SK-N-SH (cell line): ENCODE measurements around the gene SCARF2. TPM values are rescaled to one million over a fixed set of nuclear protein-coding genes. Genes with fewer than 3 reads are reported as not detected.

Source experiments
- CTCF ChIA-PET: fragments of 300-600, 350-600 bp; formaldehyde crosslinking; extraction: SDS; loops from one replicate; lab custom pipeline; 2021; lab: Yijun Ruan, JAX
- POLR2A ChIA-PET: fragments of 350-600 bp; sonication (Branson Sonifier 250); formaldehyde crosslinking; extraction: SDS; loops from one replicate; lab custom pipeline; 2020; ENCODE audit warnings: antibody characterized with exemption, inconsistent platforms; lab: Yijun Ruan, JAX
- DNase-seq: peaks from one replicate; pipeline ENCODE4 v3.0.0; 2012
- H2AFZ ChIP-seq: fragments of 200-600 bp; sonication (generic); 2 replicates; pipeline ENCODE4 v1.8.1; 2016; ENCODE audit warnings: antibody characterized with exemption, mild to moderate bottlenecking, low read depth
- H3F3A ChIP-seq: fragments of 200-600 bp; sonication (generic); replicated peaks from 2 replicates; pipeline ENCODE3; 2016; ENCODE audit warnings: antibody characterized with exemption, mild to moderate bottlenecking; ENCODE audit not compliant: insufficient read depth
- H3K27ac ChIP-seq, 2 experiments: fragments of 200-500 bp in 1 of 2; fragments of 200-600 bp in 1 of 2; sonication (Bioruptor generic) in 1 of 2; sonication (generic), shearing (Covaris generic) in 1 of 2; 2 replicates each; pipeline versions ENCODE4 v1.5.1 to v1.6.1; 2014 to 2016; ENCODE audit warnings: low read depth in 2 of 2, inconsistent platforms in 1 of 2, low read length in 1 of 2, mild to moderate bottlenecking in 1 of 2, mixed read lengths in 1 of 2
- H3K27me3 ChIP-seq: fragments of 200-600 bp; sonication (generic), shearing (Covaris generic); 2 replicates; pipeline ENCODE4 v1.6.1; 2016; ENCODE audit warnings: mixed run types; ENCODE audit not compliant: insufficient read depth
- H3K36me3 ChIP-seq, 2 experiments: fragments of 200-500 bp in 1 of 2; fragments of 200-600 bp in 1 of 2; sonication (Bioruptor generic) in 1 of 2; sonication (generic) in 1 of 2; replicated peaks in 1 of 2; 2 replicates each; pipeline versions ENCODE3 to v1.5.1; 2014 to 2016; ENCODE audit warnings: low read length in 1 of 2, mild to moderate bottlenecking in 1 of 2; ENCODE audit not compliant: insufficient read depth in 2 of 2, control insufficient read depth in 1 of 2
- H3K4me1 ChIP-seq, 2 experiments: fragments of 200-500 bp in 1 of 2; fragments of 200-600 bp in 1 of 2; sonication (Bioruptor generic) in 1 of 2; sonication (generic), shearing (Covaris generic) in 1 of 2; 2 replicates each; pipeline versions ENCODE4 v1.5.1 to v1.6.1; 2014 to 2016; ENCODE audit warnings: low read depth in 1 of 2, low read length in 1 of 2, mixed run types in 1 of 2; ENCODE audit not compliant: insufficient read depth in 2 of 2, control insufficient read depth in 1 of 2
- H3K4me2 ChIP-seq: fragments of 200-600 bp; sonication (generic), shearing (Covaris generic); 2 replicates; pipeline ENCODE4 v1.6.1; 2017; ENCODE audit warnings: mixed run types
- H3K4me3 ChIP-seq, 2 experiments: fragments of 200-500 bp in 1 of 2; fragments of 200-600 bp in 1 of 2; sonication (Bioruptor generic) in 1 of 2; sonication (generic), shearing (Covaris generic) in 1 of 2; 2 replicates each; pipeline versions ENCODE4 v1.5.1 to v1.8.1; 2014 to 2016; ENCODE audit warnings: low read depth in 2 of 2, inconsistent platforms in 1 of 2, low read length in 1 of 2, mild to moderate bottlenecking in 1 of 2, mixed read lengths in 1 of 2, moderate library complexity in 1 of 2
- H3K79me2 ChIP-seq: fragments of 200-600 bp; sonication (generic); 2 replicates; pipeline ENCODE4 v1.8.1; 2017; ENCODE audit warnings: mild to moderate bottlenecking; ENCODE audit not compliant: insufficient read depth
- H3K9ac ChIP-seq: fragments of 200-600 bp; sonication (generic); 2 replicates; pipeline ENCODE4 v1.6.1; 2017; ENCODE audit warnings: mixed run types
- H3K9me2 ChIP-seq: fragments of 200-600 bp; sonication (generic); 2 replicates; pipeline ENCODE4 v1.6.1; 2017; ENCODE audit warnings: mixed run types
- H3K9me3 ChIP-seq: fragments of 200-600 bp; sonication (generic); 2 replicates; pipeline ENCODE4 v1.6.1; 2017; ENCODE audit warnings: mixed run types, mild to moderate bottlenecking, moderate library complexity
- H4K20me1 ChIP-seq: fragments of 200-600 bp; sonication (generic); 2 replicates; pipeline ENCODE4 v1.6.1; 2017; ENCODE audit warnings: mild to moderate bottlenecking, mixed run types; ENCODE audit not compliant: insufficient read depth
- CTCF ChIP-seq: fragments of 200-600 bp; sonication (generic); IDR thresholded peaks from 2 replicates; pipeline ENCODE4 v1.6.1; 2017; ENCODE audit warnings: antibody characterized with exemption, mild to moderate bottlenecking, moderate library complexity
- ELF1 ChIP-seq: IDR thresholded peaks from 2 replicates; pipeline ENCODE4 v1.4.0; 2012
- EP300 ChIP-seq, 2 experiments: IDR thresholded peaks; 2 replicates each; pipeline versions ENCODE4 v1.4.0 to v1.6.1; 2012; ENCODE audit warnings: borderline replicate concordance in 1 of 2, low read depth in 1 of 2, low read length in 1 of 2
- EZH2phosphoT487 ChIP-seq: fragments of 200-600 bp; sonication (generic); IDR thresholded peaks from 2 replicates; pipeline ENCODE4 v1.6.1; 2017; ENCODE audit warnings: low read depth, mixed run types, mild to moderate bottlenecking, antibody characterized with exemption, moderate library complexity, borderline replicate concordance
- FOXJ3 ChIP-seq: sonication (generic); formaldehyde crosslinking; IDR thresholded peaks from 2 replicates; pipeline ENCODE4 v1.5.1; 2020; ENCODE audit warnings: mild to moderate bottlenecking, missing genetic modification reagents
- GATA2 ChIP-seq: sonication (generic); formaldehyde crosslinking; IDR thresholded peaks from 2 replicates; pipeline ENCODE4 v1.5.0; 2020; ENCODE audit warnings: mild to moderate bottlenecking, missing genetic modification reagents
- IRF3 ChIP-seq: fragments of 150-350 bp; IDR thresholded peaks from 2 replicates; pipeline ENCODE4 v1.6.1; 2016; ENCODE audit warnings: mild to moderate bottlenecking, low read depth, low read length
- JUND ChIP-seq: IDR thresholded peaks from 2 replicates; pipeline ENCODE4 v1.4.0; 2012
- MAX ChIP-seq: IDR thresholded peaks from 2 replicates; pipeline ENCODE4 v1.4.0; 2012; ENCODE audit warnings: low read depth
- MEF2A ChIP-seq: IDR thresholded peaks from 2 replicates; pipeline ENCODE4 v1.4.0; 2012; ENCODE audit warnings: low read depth, borderline replicate concordance
- PBX3 ChIP-seq: IDR thresholded peaks from 2 replicates; pipeline ENCODE4; 2012
- RFX5 ChIP-seq: IDR thresholded peaks from 2 replicates; pipeline ENCODE4 v1.6.1; 2012; ENCODE audit warnings: mild to moderate bottlenecking, improper control_type of control experiment, low read length
- RXRA ChIP-seq: IDR thresholded peaks from 2 replicates; pipeline ENCODE4 v1.4.0; 2012; ENCODE audit warnings: low read depth, mild to moderate bottlenecking, borderline replicate concordance
- SMC3 ChIP-seq: IDR thresholded peaks from 2 replicates; pipeline ENCODE4 v1.6.1; 2012; ENCODE audit warnings: low read depth, low read length, improper control_type of control experiment
- TEAD4 ChIP-seq: IDR thresholded peaks from 2 replicates; pipeline ENCODE4 v1.4.0; 2012; ENCODE audit warnings: mild to moderate bottlenecking, borderline replicate concordance; ENCODE audit not compliant: insufficient read depth
- USF2 ChIP-seq: fragments of 150-350 bp; IDR thresholded peaks from 2 replicates; pipeline ENCODE4 v1.6.1; 2017; ENCODE audit warnings: antibody characterized with exemption, low read length, low read depth, borderline replicate concordance
- ZBTB33 ChIP-seq: IDR thresholded peaks from 2 replicates; pipeline ENCODE4 v1.4.0; 2012; ENCODE audit warnings: low read depth, borderline replicate concordance
- whole genome bisulfite sequencing: methylation state at CpG from one replicate; pipeline ENCODE4 v1.1.6; 2017; ENCODE audit warnings: low lambda C conversion rate; 5-methylcytosine and 5-hydroxymethylcytosine counted together
- polyA plus RNA-seq, 3 experiments: library from polyadenylated mRNA; depleted of rRNA; stranded (reverse); fragments of >200 nt; gene quantifications; 2 replicates each; pipeline ENCODE4 v1.2.3, GENCODE V29; 2012

The SCARF2 gene
- polyA plus RNA-seq, 1 of the 3 experiments (the other 2 are of a cell fraction): 49.0 TPM

- H2AFZ ChIP-seq: no peak overlapping the region
- no peak overlapping the region for H3K4me2 ChIP-seq
- H3K4me3 ChIP-seq: no peak overlapping the region
- no peak for TF ChIP-seq RXRA
- TF ChIP-seq USF2: no peak
- no peak for TF ChIP-seq CTCF
- no peak for TF ChIP-seq JUND
- TF ChIP-seq GATA2: no peak
- no peak for TF ChIP-seq EZH2phosphoT487
- TF ChIP-seq ZBTB33: no peak
- TF ChIP-seq MEF2A: no peak
- no peak for TF ChIP-seq FOXJ3 (CRISPR knock-in tag)
- no peak for TF ChIP-seq IRF3
- TF ChIP-seq ELF1: no peak
- TF ChIP-seq PBX3: no peak
- TF ChIP-seq TEAD4: no peak
- TF ChIP-seq MAX: no peak
- no peak for TF ChIP-seq RFX5
- TF ChIP-seq SMC3: no peak
- TF ChIP-seq EP300 (IDR thresholded peaks at IDR 0.05; ENCODE audit: borderline replicate concordance in 1 of 2, low read depth in 1 of 2, low read length in 1 of 2): no peak
- H3K27me3 ChIP-seq: no peaks in the 10 kb centered on the region
- H3K36me3 ChIP-seq: peaks cover 13 to 24% of the 10 kb centered on the region in 2 experiments
- no peak for DNase-seq
- no peaks in the 10 kb centered on the region for H4K20me1 ChIP-seq
- H3K4me1 ChIP-seq: peaks cover 0 to 7% of the 10 kb centered on the region in 2 experiments; a peak in 1 of 4 replicates
- WGBS: 96% methylated on average over 3 of the region's 3 CpGs
- CTCF ChIA-PET: interaction anchor here (0.7 to 2.6 kb wide), 2 partner anchors 10 to 41 kb away, joined by 3 to 17 read pairs; no protein-coding TSS in a partner anchor
- no peak overlapping the region for H3K27ac ChIP-seq
- POLR2A ChIA-PET: no interaction called here
- no peak overlapping the region for H3K9ac ChIP-seq
- H3K79me2 ChIP-seq: no peaks in the 10 kb centered on the region
- H3K9me3 ChIP-seq: no peaks in the 10 kb centered on the region
- H3F3A ChIP-seq: peaks cover 4% of the 10 kb centered on the region
- H3K9me2 ChIP-seq: no peaks in the 10 kb centered on the region
These were observed 21.5 kb upstream of the SCARF2 start for GRCh38 chr22:20459152-20459542.
